EL (cell line): Measurements from ENCODE around the gene SLC15A2.
"Not testable (repeated sequence)": the region's sequence is repeated elsewhere in the genome, so short reads cannot be mapped to it uniquely, and the experiment has no call there.

Source experiments
- DNase-seq: peaks from one replicate; pipeline ENCODE4 v3.0.0-alpha.2; 2016

SLC15A2 gene

GRCh38 chr3:121894301-121894990 lies at the start of gene SLC15A2:
Gene SLC15A2, plus strand, starts transcription at chr3:121894401. Its CDS starts 76 bp downstream, at chr3:121894477.
- no peak for DNase-seq

GRCh38 chr3:121844892-121845291 lies 49.3 kb upstream of the SLC15A2 start:
- DNase-seq: no peak

- DNase-seq: no peak
These were observed 41.9 kb upstream of the SLC15A2 start for GRCh38 chr3:121852256-121852655.

GRCh38 chr3:121855555-121855954 lies 38.6 kb upstream of the SLC15A2 start:
- no peak for DNase-seq

- not testable (repeated sequence) for DNase-seq
These were observed 36.4 kb upstream of the SLC15A2 start for GRCh38 chr3:121857778-121858177.

- not testable (repeated sequence) for DNase-seq
These were observed 31.0 kb upstream of the SLC15A2 start for GRCh38 chr3:121863247-121863646.

GRCh38 chr3:121863801-121864200 lies 30.4 kb upstream of the SLC15A2 start:
- DNase-seq: no peak

GRCh38 chr3:121869736-121870135 lies 24.5 kb upstream of the SLC15A2 start:
- DNase-seq: no peak

- no peak for DNase-seq
These were observed 23.5 kb upstream of the SLC15A2 start for GRCh38 chr3:121870717-121871116.

- DNase-seq: no peak
These were observed 22.8 kb upstream of the SLC15A2 start for GRCh38 chr3:121871430-121871829.

GRCh38 chr3:121878411-121878810 lies 15.8 kb upstream of the SLC15A2 start:
- no peak for DNase-seq

GRCh38 chr3:121883507-121883906 lies 10.7 kb upstream of the SLC15A2 start:
- peak; percentile 25 for DNase-seq

GRCh38 chr3:121885386-121885785 lies 8.8 kb upstream of the SLC15A2 start:
- peak; percentile 32 for DNase-seq

- no peak for DNase-seq
These were observed 920 bp downstream of the SLC15A2 start for GRCh38 chr3:121895121-121895520.

- no peak for DNase-seq
These were observed 1.5 kb downstream of the SLC15A2 start for GRCh38 chr3:121895736-121896135.

GRCh38 chr3:121896823-121897222 lies 2.6 kb downstream of the SLC15A2 start:
- DNase-seq: no peak

- DNase-seq: no peak
These were observed 3.1 kb downstream of the SLC15A2 start for GRCh38 chr3:121897296-121897695.

- no peak for DNase-seq
These were observed 19.2 kb downstream of the SLC15A2 start for GRCh38 chr3:121913305-121913990.

GRCh38 chr3:121914081-121914998 lies 20.1 kb downstream of the SLC15A2 start:
- DNase-seq: no peak

GRCh38 chr3:121916189-121916588 lies 22.0 kb downstream of the SLC15A2 start:
- DNase-seq: no peak

- peak; percentile 8 for DNase-seq
These were observed 24.7 kb downstream of the SLC15A2 start for GRCh38 chr3:121918779-121919483.

GRCh38 chr3:121924734-121925133 lies 30.5 kb downstream of the SLC15A2 start:
- no peak for DNase-seq

- no peak for DNase-seq
These were observed 32.2 kb downstream of the SLC15A2 start for GRCh38 chr3:121926380-121926779.
